HuH-7.5 (cell line): ENCODE data around the gene ABHD17A.

Experiments
- DNase-seq: peaks from one replicate; pipeline ENCODE4 v3.0.0; 2011; ENCODE audit warnings: low spot score

ABHD17A gene

GRCh38 chr19:1864480-1865171, 20.7 kb downstream of the ABHD17A start:
- DNase-seq: peak; percentile 96

- peak; percentile 100 for DNase-seq
Measured at GRCh38 chr19:1863638-1864479, 21.4 kb downstream of the ABHD17A start.

- DNase-seq: no peak
Measured at GRCh38 chr19:1863328-1863637, 22.0 kb downstream of the ABHD17A start, which contains the start of gene KLF16. Gene KLF16, minus strand, starts transcription at chr19:1863579. Its CDS starts 82 bp downstream, at chr19:1863497.

DNA sequence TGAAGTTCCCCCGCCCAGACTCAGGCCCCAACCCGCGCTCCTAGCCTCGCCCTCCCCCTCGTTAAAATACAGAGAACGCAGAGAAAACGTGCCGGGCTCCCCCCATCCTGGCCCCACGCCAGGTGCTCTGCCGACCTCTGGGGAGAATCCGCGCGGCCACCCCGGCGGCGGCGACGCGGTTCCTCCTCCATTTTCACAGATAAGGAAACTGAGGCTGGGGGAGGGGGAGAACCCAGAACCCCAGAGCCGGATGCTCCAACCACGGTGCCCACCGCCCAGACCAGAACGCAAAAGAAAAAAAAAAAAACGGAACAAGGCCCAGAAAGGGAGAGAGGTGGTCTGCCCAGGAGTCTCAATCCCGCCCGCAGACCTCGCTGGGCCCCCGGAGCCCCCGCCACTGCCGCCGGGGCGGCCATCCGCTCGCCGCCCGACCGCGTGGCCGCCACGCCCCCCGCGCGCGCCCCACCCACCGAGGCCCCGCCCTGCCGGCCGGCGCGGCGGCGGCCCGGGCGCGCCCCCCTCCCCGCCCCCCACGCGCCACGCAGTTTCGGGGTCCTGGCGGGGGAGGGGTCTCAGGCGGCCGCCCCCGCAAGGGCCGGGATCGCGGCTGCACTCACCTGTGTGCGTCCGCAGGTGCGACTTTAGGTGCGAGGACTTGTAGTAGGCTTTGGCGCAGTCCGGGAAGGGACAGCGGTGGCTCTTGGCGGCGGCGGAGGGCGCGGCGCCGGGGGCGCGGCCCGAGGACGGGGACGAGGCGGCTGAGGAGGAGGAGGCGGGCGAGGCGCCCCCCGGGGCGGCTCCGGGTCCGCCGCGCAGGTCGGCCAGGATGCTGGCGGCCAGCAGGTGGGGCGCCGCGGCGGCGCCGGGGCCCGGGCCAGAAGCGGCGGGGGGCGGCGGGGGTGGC, 22.6 kb downstream of the ABHD17A start:
- peak; percentile 82 for DNase-seq

GRCh38 chr19:1862068-1862423, 23.2 kb downstream of the ABHD17A start:
- no peak for DNase-seq

GRCh38 chr19:1861599-1862031, 23.7 kb downstream of the ABHD17A start:
- no peak for DNase-seq

GRCh38 chr19:1860821-1861598, 24.3 kb downstream of the ABHD17A start:
- no peak for DNase-seq

GRCh38 chr19:1860042-1860775, 25.1 kb downstream of the ABHD17A start:
- peak; percentile 97 for DNase-seq

GRCh38 chr19:1859331-1859781, 25.9 kb downstream of the ABHD17A start:
- DNase-seq: no peak

- no peak for DNase-seq
Measured at GRCh38 chr19:1858412-1859081, 26.7 kb downstream of the ABHD17A start.

- DNase-seq: no peak
Measured at GRCh38 chr19:1857648-1858326, 27.5 kb downstream of the ABHD17A start.

- peak; percentile 95 for DNase-seq
Measured at GRCh38 chr19:1856698-1857603, 28.3 kb downstream of the ABHD17A start.

GRCh38 chr19:1856345-1856697, 29.0 kb downstream of the ABHD17A start:
- no peak for DNase-seq

DNA sequence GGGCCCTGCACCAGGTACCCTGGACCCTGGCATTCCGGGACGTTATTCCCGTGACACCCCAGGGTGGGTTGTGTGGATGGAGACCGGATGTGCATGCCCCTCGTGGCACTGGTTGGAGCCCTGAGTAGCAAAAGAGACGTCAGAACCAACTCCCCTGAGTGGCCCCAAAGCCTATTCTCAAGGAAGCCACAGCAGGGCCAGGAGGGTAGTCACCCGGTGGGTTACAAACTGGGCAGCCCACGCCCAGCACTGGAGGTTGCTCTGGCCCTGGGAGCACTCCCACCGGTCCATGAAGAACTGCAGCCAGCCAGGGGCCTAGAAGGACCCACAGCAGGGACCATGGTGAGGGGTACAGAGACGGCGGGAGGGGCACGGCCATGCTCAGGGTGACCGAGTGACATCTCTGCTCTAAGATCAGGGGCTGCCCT, 29.5 kb downstream of the ABHD17A start:
- no peak for DNase-seq

- DNase-seq: no peak
Measured at GRCh38 chr19:1855040-1855827, 30.1 kb downstream of the ABHD17A start.

DNA sequence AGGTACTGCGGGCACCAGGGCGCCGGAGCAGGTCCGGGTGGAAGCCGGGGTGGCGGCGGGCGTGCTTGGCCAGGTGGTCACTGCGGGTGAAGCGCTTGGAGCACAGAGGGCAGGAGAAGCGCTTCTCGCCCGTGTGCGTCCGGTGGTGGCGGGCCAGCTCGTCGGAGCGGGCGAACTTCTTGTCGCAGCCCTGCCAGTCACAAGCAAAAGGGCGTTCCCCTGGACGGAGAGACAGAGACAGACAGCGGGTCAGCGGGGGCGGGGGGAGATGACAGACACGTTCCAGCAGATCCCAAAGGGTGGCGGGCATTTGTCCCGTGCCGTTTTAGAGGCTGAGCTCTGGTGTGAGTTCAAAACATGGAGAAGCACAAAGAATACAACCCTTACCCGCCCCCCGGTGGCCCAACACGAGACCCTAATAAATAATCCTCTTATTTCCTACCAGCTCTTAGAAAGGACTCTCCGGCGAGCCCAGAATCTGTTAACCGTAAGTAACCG, 30.7 kb downstream of the ABHD17A start:
- DNase-seq: no peak

- DNase-seq: no peak
Measured at GRCh38 chr19:1854039-1854541, 31.2 kb downstream of the ABHD17A start.
